GM18499 (cell line): ENCODE data around the gene NDUFB3.
A peak's percentile ranks its signal among the peaks of the same experiment; 100 is the strongest.
"Not testable (repeated sequence)": the region's sequence is repeated elsewhere in the genome, so short reads cannot be mapped to it uniquely, and the experiment has no call there.

Experiments
- ATAC-seq: cut with Tn5 transposase; IDR thresholded peaks from one replicate; pipeline ENCODE4 v1.9.1; 2021; ENCODE audit warnings: moderate number of reproducible peaks; ENCODE audit not compliant: insufficient read depth, unreplicated experiment

NDUFB3 gene

GRCh38 chr2:201071479-201072200 lies at the start of gene NDUFB3, which contains the start of gene HYCC2:
TSS of gene NDUFB3 (plus strand) at chr2:201072001. CDS start at chr2:201078883, 6,882 bp downstream.
TSS of gene HYCC2 (minus strand) at chr2:201071671. CDS start at chr2:201024009, 47,662 bp downstream.
- ATAC-seq: peak; percentile 97

GRCh38 chr2:201024518-201024917 lies 47.3 kb upstream of the NDUFB3 start:
- ATAC-seq: no peak

GRCh38 chr2:201034355-201034754 lies 37.4 kb upstream of the NDUFB3 start:
- not testable (repeated sequence) for ATAC-seq

GRCh38 chr2:201038361-201038760 lies 33.4 kb upstream of the NDUFB3 start:
- not testable (repeated sequence) for ATAC-seq

GRCh38 chr2:201038855-201039254 lies 32.9 kb upstream of the NDUFB3 start:
- ATAC-seq: no peak

GRCh38 chr2:201040867-201041628 lies 30.8 kb upstream of the NDUFB3 start:
- ATAC-seq: no peak

GRCh38 chr2:201042451-201042850 lies 29.4 kb upstream of the NDUFB3 start:
- not testable (repeated sequence) for ATAC-seq

- not testable (repeated sequence) for ATAC-seq
Measured at GRCh38 chr2:201043050-201043449, 28.8 kb upstream of the NDUFB3 start.

- no peak for ATAC-seq
Measured at GRCh38 chr2:201046881-201047280, 24.9 kb upstream of the NDUFB3 start.

GRCh38 chr2:201049455-201049854 lies 22.3 kb upstream of the NDUFB3 start:
- ATAC-seq: no peak

GRCh38 chr2:201057087-201057521 lies 14.7 kb upstream of the NDUFB3 start:
- ATAC-seq: no peak

GRCh38 chr2:201057715-201058248 lies 14.0 kb upstream of the NDUFB3 start:
- ATAC-seq: no peak

- ATAC-seq: no peak
Measured at GRCh38 chr2:201058914-201059313, 12.9 kb upstream of the NDUFB3 start.

- ATAC-seq: no peak
Measured at GRCh38 chr2:201059961-201060755, 11.6 kb upstream of the NDUFB3 start.

- not testable (repeated sequence) for ATAC-seq
Measured at GRCh38 chr2:201063516-201063915, 8.3 kb upstream of the NDUFB3 start.

- ATAC-seq: no peak
Measured at GRCh38 chr2:201064797-201065329, 6.9 kb upstream of the NDUFB3 start.

GRCh38 chr2:201070948-201071478 lies 788 bp upstream of the NDUFB3 start:
- ATAC-seq: no peak

- ATAC-seq: peak; percentile 0
Measured at GRCh38 chr2:201072201-201072530, 365 bp downstream of the NDUFB3 start.

- no peak for ATAC-seq
Measured at GRCh38 chr2:201073071-201073470, 1.3 kb downstream of the NDUFB3 start.

GRCh38 chr2:201074996-201075395 lies 3.2 kb downstream of the NDUFB3 start:
- no peak for ATAC-seq
